ENCODE measurements around the gene GPRIN2. TPM values are rescaled to one million over a fixed set of nuclear protein-coding genes. Genes with fewer than 3 reads are reported as not detected.
"Not testable (repeated sequence)": the region's sequence is repeated elsewhere in the genome, so short reads cannot be mapped to it uniquely, and the experiment has no call there.

The GPRIN2 gene
- total RNA-seq, 3 donors from 2014 or later (not counting 1 experiment from before 2014, with no cell fraction given) = not detected

DNA sequence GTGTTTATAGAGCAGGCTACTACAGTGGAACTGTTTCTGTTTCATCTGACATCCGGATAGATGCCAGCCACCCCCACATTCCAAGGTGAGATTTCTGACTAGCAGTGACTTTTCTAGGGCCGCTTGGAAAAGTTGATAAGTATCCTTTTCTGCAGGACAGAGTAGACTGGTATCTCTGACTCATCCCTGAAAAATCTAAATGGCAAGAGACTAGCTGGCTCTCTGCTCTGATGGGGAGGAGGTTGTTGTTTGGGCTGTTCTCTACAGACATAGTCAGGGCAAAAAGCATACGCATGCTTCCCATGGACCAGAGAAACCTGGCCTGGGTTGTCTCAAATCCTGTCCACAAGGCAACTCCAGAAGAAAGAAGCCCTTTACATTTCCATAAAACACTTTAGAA, 33.1 kb upstream of the GPRIN2 start:
- H3K27ac Mint-ChIP-seq; H3K27me3 Mint-ChIP-seq (ENCODE audit: low read depth in 2 of 2); H3K36me3 Mint-ChIP-seq; H3K27me3 ChIP-seq (ENCODE audit: control insufficient read depth, insufficient read depth, low read length); H3K9me3 Mint-ChIP-seq; intact Hi-C loops (cut with micrococcal nuclease); H3K4me1 ChIP-seq (ENCODE audit: control insufficient read depth, insufficient read depth, low read length); DNase-seq; H3K9me3 ChIP-seq (ENCODE audit: control insufficient read depth, insufficient read depth, low read length); H3K4me3 Mint-ChIP-seq; H3K36me3 ChIP-seq (ENCODE audit: control insufficient read depth, insufficient read depth, low read length); ATAC-seq; H3K4me1 Mint-ChIP-seq; H3K4me3 ChIP-seq (ENCODE audit: low read length); H3K27ac ChIP-seq (ENCODE audit: low read length): not testable (repeated sequence)
- no CpG with 5 or more reads among the region's 3 CpGs for WGBS (ENCODE audit: insufficient coverage)

- H3K4me1 Mint-ChIP-seq; DNase-seq; H3K27ac Mint-ChIP-seq; H3K9me3 ChIP-seq (ENCODE audit: control insufficient read depth, insufficient read depth, low read length); H3K36me3 ChIP-seq (ENCODE audit: control insufficient read depth, insufficient read depth, low read length); H3K27ac ChIP-seq (ENCODE audit: low read length); H3K4me1 ChIP-seq (ENCODE audit: control insufficient read depth, insufficient read depth, low read length); H3K27me3 Mint-ChIP-seq (ENCODE audit: low read depth in 2 of 2); intact Hi-C loops (cut with micrococcal nuclease); H3K4me3 Mint-ChIP-seq; H3K9me3 Mint-ChIP-seq; H3K4me3 ChIP-seq (ENCODE audit: low read length); H3K36me3 Mint-ChIP-seq; H3K27me3 ChIP-seq (ENCODE audit: control insufficient read depth, insufficient read depth, low read length): not testable (repeated sequence)
- peak; percentile 49 to 73 (median 61) for ATAC-seq
- no CpG with 5 or more reads among the region's 3 CpGs for WGBS (ENCODE audit: insufficient coverage)
Measured at GRCh38 chr10:46588221-46588620, 31.8 kb upstream of the GPRIN2 start.

DNA sequence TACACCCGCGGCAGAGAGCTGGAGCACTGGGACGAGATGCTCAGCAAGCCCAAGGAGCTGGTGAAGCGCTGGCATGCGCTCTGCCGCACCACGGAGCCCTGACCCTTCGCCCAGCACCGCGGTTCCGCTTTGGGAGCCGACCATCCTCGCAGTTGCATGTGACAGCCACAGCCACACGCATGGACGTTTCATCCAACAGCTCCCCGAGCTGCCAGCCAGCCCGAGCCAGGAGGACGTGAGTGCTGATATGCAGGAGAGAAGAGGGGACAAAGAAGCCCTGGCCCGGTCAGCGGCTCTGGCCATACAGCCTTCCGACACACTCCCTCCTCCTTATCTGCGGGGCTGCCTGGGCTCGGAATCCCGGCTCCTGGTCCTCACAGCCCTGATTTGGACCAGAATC, 31.1 kb upstream of the GPRIN2 start:
- H3K4me3 ChIP-seq (ENCODE audit: low read length); H3K27ac Mint-ChIP-seq; DNase-seq; H3K36me3 Mint-ChIP-seq; H3K36me3 ChIP-seq (ENCODE audit: control insufficient read depth, insufficient read depth, low read length); H3K27ac ChIP-seq (ENCODE audit: low read length); H3K9me3 Mint-ChIP-seq; H3K9me3 ChIP-seq (ENCODE audit: control insufficient read depth, insufficient read depth, low read length); H3K4me1 ChIP-seq (ENCODE audit: control insufficient read depth, insufficient read depth, low read length); H3K27me3 Mint-ChIP-seq (ENCODE audit: low read depth in 2 of 2); H3K4me3 Mint-ChIP-seq; H3K27me3 ChIP-seq (ENCODE audit: control insufficient read depth, insufficient read depth, low read length); ATAC-seq; intact Hi-C loops (cut with micrococcal nuclease); H3K4me1 Mint-ChIP-seq: not testable (repeated sequence)
- no CpG with 5 or more reads among the region's 24 CpGs for WGBS (ENCODE audit: insufficient coverage)

DNA sequence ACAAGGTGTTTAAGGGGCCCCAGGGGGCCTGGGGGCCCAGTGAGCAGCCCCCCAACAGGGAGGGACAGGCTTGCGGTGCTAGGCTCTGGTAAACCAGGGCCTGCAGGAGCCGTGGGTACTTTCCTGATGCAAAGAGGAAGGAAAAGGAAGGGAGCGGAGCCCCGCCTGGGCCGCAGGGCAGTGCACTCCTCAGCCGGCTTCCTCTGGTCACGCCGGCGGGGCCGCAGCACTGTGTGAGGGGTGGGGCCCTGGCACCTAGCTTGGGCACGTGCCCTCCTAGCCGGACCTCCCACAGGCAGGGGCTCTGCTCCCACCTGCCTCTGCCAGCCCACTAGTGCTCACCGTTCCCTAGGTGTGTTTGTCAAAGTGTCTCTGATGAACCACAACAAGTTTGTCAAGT, 28.8 kb upstream of the GPRIN2 start:
- H3K27ac ChIP-seq (ENCODE audit: low read length); H3K4me3 Mint-ChIP-seq; H3K27ac Mint-ChIP-seq; H3K27me3 ChIP-seq (ENCODE audit: control insufficient read depth, insufficient read depth, low read length); H3K4me1 Mint-ChIP-seq; H3K4me1 ChIP-seq (ENCODE audit: control insufficient read depth, insufficient read depth, low read length); H3K9me3 Mint-ChIP-seq; H3K27me3 Mint-ChIP-seq (ENCODE audit: low read depth in 2 of 2); H3K36me3 Mint-ChIP-seq; intact Hi-C loops (cut with micrococcal nuclease); H3K9me3 ChIP-seq (ENCODE audit: control insufficient read depth, insufficient read depth, low read length); DNase-seq; H3K36me3 ChIP-seq (ENCODE audit: control insufficient read depth, insufficient read depth, low read length); H3K4me3 ChIP-seq (ENCODE audit: low read length): not testable (repeated sequence)
- peak in 2 of 3 donors; percentile 40 to 43 for ATAC-seq
- whole genome bisulfite sequencing (ENCODE audit: insufficient coverage) = no CpG with 5 or more reads among the region's 13 CpGs

GRCh38 chr10:46584196-46584595, 27.7 kb upstream of the GPRIN2 start:
- H3K27ac Mint-ChIP-seq; intact Hi-C loops (cut with micrococcal nuclease); H3K27ac ChIP-seq (ENCODE audit: low read length); H3K36me3 ChIP-seq (ENCODE audit: control insufficient read depth, insufficient read depth, low read length); H3K27me3 ChIP-seq (ENCODE audit: control insufficient read depth, insufficient read depth, low read length); H3K4me3 ChIP-seq (ENCODE audit: low read length); H3K27me3 Mint-ChIP-seq (ENCODE audit: low read depth in 2 of 2); H3K9me3 ChIP-seq (ENCODE audit: control insufficient read depth, insufficient read depth, low read length); ATAC-seq; DNase-seq; H3K4me1 Mint-ChIP-seq; H3K9me3 Mint-ChIP-seq; H3K36me3 Mint-ChIP-seq; H3K4me3 Mint-ChIP-seq; H3K4me1 ChIP-seq (ENCODE audit: control insufficient read depth, insufficient read depth, low read length): not testable (repeated sequence)
- 96% methylated on average over 4 of the region's 11 CpGs for WGBS (ENCODE audit: insufficient coverage)

DNA sequence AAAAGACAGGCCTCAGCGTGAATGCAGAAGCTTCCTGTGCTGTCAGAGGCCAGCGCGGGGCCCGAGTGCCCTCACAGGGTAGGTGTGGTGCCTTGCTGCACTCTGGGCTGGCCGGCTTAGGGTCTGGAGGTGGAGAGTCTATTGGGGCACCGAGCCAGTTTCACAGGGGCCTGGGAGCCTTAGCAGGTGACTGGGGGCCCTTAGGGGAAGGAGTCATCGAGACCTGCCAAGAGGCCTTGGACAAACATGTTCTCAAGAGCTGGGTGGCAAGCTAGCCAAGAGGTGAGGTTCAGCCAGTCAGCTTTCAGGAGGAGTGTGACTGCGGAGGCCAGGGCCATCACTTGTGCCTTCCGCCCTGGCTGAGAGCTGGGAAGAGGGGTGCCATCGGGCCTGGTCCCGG, 26.1 kb upstream of the GPRIN2 start:
- H3K9me3 Mint-ChIP-seq; intact Hi-C loops (cut with micrococcal nuclease); H3K4me3 Mint-ChIP-seq; H3K27ac Mint-ChIP-seq; H3K36me3 ChIP-seq (ENCODE audit: control insufficient read depth, insufficient read depth, low read length); H3K36me3 Mint-ChIP-seq; H3K27ac ChIP-seq (ENCODE audit: low read length); ATAC-seq; H3K9me3 ChIP-seq (ENCODE audit: control insufficient read depth, insufficient read depth, low read length); H3K4me1 Mint-ChIP-seq; H3K27me3 ChIP-seq (ENCODE audit: control insufficient read depth, insufficient read depth, low read length); H3K4me1 ChIP-seq (ENCODE audit: control insufficient read depth, insufficient read depth, low read length); H3K27me3 Mint-ChIP-seq (ENCODE audit: low read depth in 2 of 2); DNase-seq; H3K4me3 ChIP-seq (ENCODE audit: low read length): not testable (repeated sequence)
- no CpG with 5 or more reads among the region's 11 CpGs for WGBS (ENCODE audit: insufficient coverage)

DNA sequence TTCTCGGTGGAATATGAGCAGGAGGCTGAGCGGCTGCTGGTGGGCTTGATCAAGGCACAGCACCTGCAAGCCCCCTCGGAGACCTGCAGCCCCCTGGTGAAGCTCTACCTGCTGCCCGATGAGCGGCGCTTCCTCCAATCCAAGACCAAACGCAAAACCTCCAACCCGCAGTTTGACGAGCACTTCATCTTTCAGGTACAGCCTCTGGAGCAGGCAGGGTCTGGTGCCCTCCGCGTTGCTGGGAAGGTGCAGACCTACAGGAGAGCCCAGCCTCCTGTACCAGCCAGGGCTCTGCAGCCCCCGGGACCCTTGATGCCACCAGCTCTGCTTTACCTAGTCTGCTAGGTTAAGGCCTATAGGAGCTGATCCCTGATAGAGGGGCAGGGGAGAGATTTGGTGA, 25.5 kb upstream of the GPRIN2 start:
- H3K4me3 ChIP-seq (ENCODE audit: low read length); DNase-seq; H3K36me3 ChIP-seq (ENCODE audit: control insufficient read depth, insufficient read depth, low read length); H3K27me3 ChIP-seq (ENCODE audit: control insufficient read depth, insufficient read depth, low read length); H3K9me3 ChIP-seq (ENCODE audit: control insufficient read depth, insufficient read depth, low read length); intact Hi-C loops (cut with micrococcal nuclease); H3K9me3 Mint-ChIP-seq; ATAC-seq; H3K4me3 Mint-ChIP-seq; H3K27me3 Mint-ChIP-seq (ENCODE audit: low read depth in 2 of 2); H3K4me1 ChIP-seq (ENCODE audit: control insufficient read depth, insufficient read depth, low read length); H3K27ac Mint-ChIP-seq; H3K36me3 Mint-ChIP-seq; H3K4me1 Mint-ChIP-seq; H3K27ac ChIP-seq (ENCODE audit: low read length): not testable (repeated sequence)
- 94% methylated on average over 5 of the region's 12 CpGs for WGBS (ENCODE audit: insufficient coverage)

- H3K9me3 Mint-ChIP-seq; H3K36me3 Mint-ChIP-seq; H3K27ac ChIP-seq (ENCODE audit: low read length); H3K4me1 ChIP-seq (ENCODE audit: control insufficient read depth, insufficient read depth, low read length); H3K27me3 ChIP-seq (ENCODE audit: control insufficient read depth, insufficient read depth, low read length); ATAC-seq; H3K4me3 ChIP-seq (ENCODE audit: low read length); H3K27ac Mint-ChIP-seq; H3K4me1 Mint-ChIP-seq; H3K27me3 Mint-ChIP-seq (ENCODE audit: low read depth in 2 of 2); intact Hi-C loops (cut with micrococcal nuclease); DNase-seq; H3K36me3 ChIP-seq (ENCODE audit: control insufficient read depth, insufficient read depth, low read length); H3K4me3 Mint-ChIP-seq; H3K9me3 ChIP-seq (ENCODE audit: control insufficient read depth, insufficient read depth, low read length): not testable (repeated sequence)
- no CpG with 5 or more reads among the region's 21 CpGs for WGBS (ENCODE audit: insufficient coverage)
Measured at GRCh38 chr10:46579378-46579777, 22.9 kb upstream of the GPRIN2 start.
